ENCODE measurements around the gene PCDHGC5. TPM values are rescaled to one million over a fixed set of nuclear protein-coding genes. Genes with fewer than 3 reads are reported as not detected.

Gene PCDHGC5
- total RNA-seq, 1 experiment from 2014 or later, result 0.40 TPM

DNA sequence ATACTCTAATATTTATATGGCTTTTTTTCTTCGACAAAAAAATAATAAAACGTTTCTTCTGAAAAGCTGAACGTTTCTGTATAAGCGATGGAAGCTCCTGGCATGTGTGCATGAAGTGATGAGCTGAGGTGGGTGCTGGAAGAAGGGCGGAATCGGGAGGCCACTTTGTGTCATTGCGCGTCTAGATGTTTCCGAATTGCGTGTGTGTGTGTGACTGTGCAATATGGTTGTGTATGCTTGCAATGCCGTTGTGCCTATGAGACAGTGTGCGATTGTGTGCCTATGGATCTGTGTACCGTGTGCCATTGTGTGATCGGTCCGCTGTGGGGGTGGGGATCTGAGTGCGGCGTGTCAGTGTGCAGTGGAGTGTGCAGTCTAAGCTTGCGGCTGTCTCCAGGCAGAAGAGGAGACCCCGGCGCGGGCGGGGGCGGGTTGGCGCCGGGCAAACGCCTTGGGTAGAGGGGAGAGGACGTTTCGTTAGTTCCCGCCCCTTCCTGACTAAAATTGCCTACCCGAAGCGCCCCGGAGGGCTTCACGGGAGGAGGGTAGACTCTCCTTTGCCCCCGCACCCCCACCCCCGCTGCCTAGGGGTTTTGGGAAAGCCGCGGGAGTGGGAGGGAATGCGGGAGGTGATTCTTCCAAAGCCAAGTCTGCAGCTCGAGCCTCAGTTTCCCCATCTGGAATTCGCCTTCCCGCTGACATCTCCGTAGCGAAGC is 24.2 kb downstream of the PCDHGC5 start:
- TF ChIP-seq EZH2phosphoT487 (IDR thresholded peaks at IDR 0.05; ENCODE audit: borderline replicate concordance, low read length) (no peak), EZH2 (IDR thresholded peaks at IDR 0.05; ENCODE audit: low read length, unreplicated experiment) (no peak)
- TF ChIP-seq, protein P1, sequence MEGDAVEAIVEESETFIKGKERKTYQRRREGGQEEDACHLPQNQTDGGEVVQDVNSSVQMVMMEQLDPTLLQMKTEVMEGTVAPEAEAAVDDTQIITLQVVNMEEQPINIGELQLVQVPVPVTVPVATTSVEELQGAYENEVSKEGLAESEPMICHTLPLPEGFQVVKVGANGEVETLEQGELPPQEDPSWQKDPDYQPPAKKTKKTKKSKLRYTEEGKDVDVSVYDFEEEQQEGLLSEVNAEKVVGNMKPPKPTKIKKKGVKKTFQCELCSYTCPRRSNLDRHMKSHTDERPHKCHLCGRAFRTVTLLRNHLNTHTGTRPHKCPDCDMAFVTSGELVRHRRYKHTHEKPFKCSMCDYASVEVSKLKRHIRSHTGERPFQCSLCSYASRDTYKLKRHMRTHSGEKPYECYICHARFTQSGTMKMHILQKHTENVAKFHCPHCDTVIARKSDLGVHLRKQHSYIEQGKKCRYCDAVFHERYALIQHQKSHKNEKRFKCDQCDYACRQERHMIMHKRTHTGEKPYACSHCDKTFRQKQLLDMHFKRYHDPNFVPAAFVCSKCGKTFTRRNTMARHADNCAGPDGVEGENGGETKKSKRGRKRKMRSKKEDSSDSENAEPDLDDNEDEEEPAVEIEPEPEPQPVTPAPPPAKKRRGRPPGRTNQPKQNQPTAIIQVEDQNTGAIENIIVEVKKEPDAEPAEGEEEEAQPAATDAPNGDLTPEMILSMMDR (conservative IDR thresholded peaks at IDR 0.05; ENCODE audit: low read depth, low read length), result no peak
- Histone ChIP-seq H4K20me1 (ENCODE audit: low read length) (no peaks in the 10 kb centered on the region), H3K36me3 (ENCODE audit: low read depth, low read length) (peaks cover 14% of the 10 kb centered on the region), H2AFZ (ENCODE audit: low read length) (no peak overlapping the region), H3K27ac (ENCODE audit: low read length) (no peak overlapping the region), H3K9me3 (ENCODE audit: low read length) (no peaks in the 10 kb centered on the region), H3K9ac (ENCODE audit: low read length) (no peak overlapping the region), H3K4me2 (ENCODE audit: low read length) (no peak overlapping the region), H3F3A (ENCODE audit: low read length, unreplicated experiment) (no peaks in the 10 kb centered on the region), H3K4me3 (ENCODE audit: low read length) (no peak overlapping the region), H3K4me1 (ENCODE audit: insufficient read depth, low read length) (peaks cover 13% of the 10 kb centered on the region; the same call in 1 of the 2 replicates), H3K27me3 (ENCODE audit: low read length) (no peaks in the 10 kb centered on the region), H3K79me2 (ENCODE audit: low read length) (no peaks in the 10 kb centered on the region), H3K9me2 (replicated peaks; ENCODE audit: low read length) (no peaks in the 10 kb centered on the region)
- DNase-seq (no peak), ATAC-seq (no peak)
- ChIA-PET POLR2A (ENCODE audit: unreplicated experiment) (no interaction called here), CTCF (no interaction called here)
- no TSS peak for BruUV-seq (replicated peaks)
- intact Hi-C loops (cut with micrococcal nuclease), result no loop called here

DNA sequence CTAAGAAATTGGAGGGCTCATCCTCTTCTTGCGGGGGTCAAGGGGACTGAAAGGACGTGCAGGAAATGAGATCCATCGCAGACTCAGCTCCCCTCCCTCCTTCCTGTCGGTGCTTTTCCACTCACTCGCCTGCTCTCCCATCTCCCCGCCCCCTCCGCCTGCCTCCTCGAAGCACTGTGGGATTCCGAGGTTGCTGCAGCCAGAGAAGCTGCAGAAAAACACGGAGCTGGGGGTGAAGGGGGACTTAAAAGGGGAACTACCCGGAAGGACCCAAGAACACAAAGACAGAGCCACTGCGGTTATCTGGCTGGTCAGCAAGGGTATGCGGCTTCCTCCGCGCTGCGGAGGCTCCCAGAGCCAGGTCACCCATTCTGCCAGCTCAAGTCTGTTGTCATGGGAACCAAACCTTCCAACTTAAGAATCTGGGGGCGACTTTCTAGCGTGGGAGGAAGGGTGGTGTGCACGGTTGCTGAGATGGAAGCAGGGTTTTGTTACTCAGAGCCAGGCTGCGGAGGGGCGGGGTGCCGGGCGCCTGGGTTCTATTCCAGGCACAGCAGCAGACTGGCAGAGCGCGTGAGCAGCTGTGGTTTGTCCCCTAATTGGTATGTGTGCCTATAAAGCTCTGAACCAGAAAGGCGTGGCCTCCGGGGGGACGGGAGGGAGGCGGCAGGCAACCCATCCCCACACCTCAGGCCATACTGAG is 24.9 kb downstream of the PCDHGC5 start:
- DNase-seq (no peak), ATAC-seq (no peak)
- TF ChIP-seq EZH2phosphoT487 (IDR thresholded peaks at IDR 0.05; ENCODE audit: borderline replicate concordance, low read length) (no peak), EZH2 (IDR thresholded peaks at IDR 0.05; ENCODE audit: low read length, unreplicated experiment) (no peak)
- TF ChIP-seq, protein P1 (conservative IDR thresholded peaks at IDR 0.05; ENCODE audit: low read depth, low read length), result no peak
- intact Hi-C loops (cut with micrococcal nuclease), result no loop called here
- Histone ChIP-seq H3K4me3 (ENCODE audit: low read length) (no peak overlapping the region), H3K79me2 (ENCODE audit: low read length) (no peaks in the 10 kb centered on the region), H4K20me1 (ENCODE audit: low read length) (no peaks in the 10 kb centered on the region), H3K9ac (ENCODE audit: low read length) (no peak overlapping the region), H2AFZ (ENCODE audit: low read length) (no peak overlapping the region), H3K4me2 (ENCODE audit: low read length) (no peak overlapping the region), H3K4me1 (ENCODE audit: insufficient read depth, low read length) (peaks cover 8% of the 10 kb centered on the region; the same call in 1 of the 2 replicates), H3K36me3 (ENCODE audit: low read depth, low read length) (peaks cover 16% of the 10 kb centered on the region), H3K27me3 (ENCODE audit: low read length) (no peaks in the 10 kb centered on the region), H3K9me2 (replicated peaks; ENCODE audit: low read length) (no peaks in the 10 kb centered on the region), H3F3A (ENCODE audit: low read length, unreplicated experiment) (no peaks in the 10 kb centered on the region), H3K27ac (ENCODE audit: low read length) (no peak overlapping the region), H3K9me3 (ENCODE audit: low read length) (no peaks in the 10 kb centered on the region)
- ChIA-PET POLR2A (ENCODE audit: unreplicated experiment) (no interaction called here), CTCF (no interaction called here)
- BruUV-seq (replicated peaks), result no TSS peak
